ENCODE data around the gene IFITM10.

Gene IFITM10

GRCh38 chr11:1750481-1750839 is at the start of gene IFITM10:
IFITM10 (minus strand) TSS chr11:1750595; CDS start chr11:1750442, 153 bp downstream.
- DNase-seq, result no peak

- no peak for DNase-seq
These were observed 47.2 kb upstream of the IFITM10 start for GRCh38 chr11:1797391-1798125.

DNA sequence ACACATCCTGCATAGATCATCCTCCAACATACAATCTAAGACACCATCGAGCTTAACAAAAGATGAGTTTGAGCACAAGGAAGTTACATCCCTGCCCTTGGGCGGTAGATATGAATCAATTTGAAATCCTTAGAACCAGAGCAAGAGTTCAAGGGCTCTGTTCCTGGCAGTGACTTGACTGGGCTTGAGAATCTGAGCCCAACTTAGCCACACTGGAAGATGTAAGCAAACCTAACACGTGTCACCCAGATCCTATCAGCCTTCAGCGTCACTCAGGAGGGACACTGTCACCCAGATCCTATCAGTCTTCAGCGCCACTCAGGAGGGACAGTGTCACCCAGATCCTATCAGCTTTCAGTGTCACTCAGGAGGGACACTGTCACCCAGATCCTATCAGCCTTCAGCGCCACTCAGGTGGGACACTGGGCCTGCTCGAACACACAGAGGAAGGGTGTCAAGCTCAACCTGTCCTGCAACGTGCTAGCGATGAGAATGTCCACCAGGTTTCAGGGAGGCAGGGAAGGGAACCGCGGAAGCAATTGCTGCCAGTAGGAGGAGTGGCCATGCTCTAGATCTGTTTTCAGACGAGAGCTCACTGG is 46.1 kb upstream of the IFITM10 start:
- no peak for DNase-seq

DNA sequence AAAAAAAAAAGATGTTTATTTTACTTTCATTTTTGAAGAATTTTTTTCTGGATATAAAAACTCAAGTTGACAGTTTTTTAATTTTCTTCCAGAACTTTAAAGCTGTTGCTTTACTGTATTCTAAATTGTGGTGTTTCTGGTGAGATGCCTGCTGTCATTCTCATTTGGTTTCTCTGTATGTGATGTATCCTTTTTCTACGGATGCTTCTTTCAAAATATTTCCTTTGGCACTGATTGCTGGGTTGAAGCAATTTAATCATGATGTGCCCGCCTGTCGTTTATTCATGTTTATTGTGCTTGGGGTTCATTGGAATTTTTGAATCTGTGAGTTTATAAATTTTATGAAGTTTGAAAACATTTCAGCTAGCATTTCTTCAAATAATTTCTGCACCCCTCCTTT is 42.7 kb upstream of the IFITM10 start:
- DNase-seq, result no peak

DNA sequence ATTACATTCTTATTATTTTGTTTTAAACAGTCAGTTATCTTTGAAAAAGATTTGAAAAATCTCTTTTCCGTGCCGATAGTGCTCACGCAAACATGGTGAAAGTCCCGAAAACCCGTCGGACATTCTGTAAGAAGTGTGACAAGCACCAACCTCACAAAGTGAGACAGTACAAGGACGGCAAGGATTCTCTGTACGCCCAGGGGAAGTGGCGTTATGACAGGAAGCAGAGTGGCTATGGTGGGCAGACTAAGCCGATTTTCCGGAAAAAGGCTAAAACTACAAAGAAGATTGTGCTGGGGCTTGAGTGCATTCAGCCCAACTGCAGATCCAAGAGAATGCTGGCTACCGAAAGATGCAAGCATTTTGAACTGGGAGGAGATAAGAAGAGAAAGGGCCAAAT is 42.1 kb upstream of the IFITM10 start:
- DNase-seq, result no peak

- DNase-seq, result no peak
These were observed 41.5 kb upstream of the IFITM10 start for GRCh38 chr11:1791912-1792311.

DNA sequence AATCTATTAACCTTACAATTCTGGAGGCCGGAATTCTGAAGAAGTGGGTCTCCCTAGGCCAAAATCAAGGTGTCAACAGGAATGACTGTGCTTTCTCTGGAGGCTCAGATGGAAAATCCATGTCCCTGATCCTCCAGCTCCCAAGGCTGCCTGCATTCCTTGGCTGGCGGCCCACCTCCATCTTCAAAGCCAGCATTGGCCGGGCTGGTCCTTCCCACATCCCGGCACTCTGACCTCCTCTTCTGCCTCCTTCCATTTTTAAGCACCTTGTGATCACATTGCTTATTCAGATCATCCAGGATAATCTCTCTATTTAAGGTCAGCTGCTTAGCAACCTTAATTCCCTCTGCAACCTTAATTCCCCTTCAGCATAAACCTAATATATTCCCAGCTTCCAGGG is 36.1 kb upstream of the IFITM10 start:
- DNase-seq, result no peak

- no peak for DNase-seq
These were observed 35.5 kb upstream of the IFITM10 start for GRCh38 chr11:1785749-1786413.

GRCh38 chr11:1784761-1785650 is 34.6 kb upstream of the IFITM10 start:
- no peak for DNase-seq

DNA sequence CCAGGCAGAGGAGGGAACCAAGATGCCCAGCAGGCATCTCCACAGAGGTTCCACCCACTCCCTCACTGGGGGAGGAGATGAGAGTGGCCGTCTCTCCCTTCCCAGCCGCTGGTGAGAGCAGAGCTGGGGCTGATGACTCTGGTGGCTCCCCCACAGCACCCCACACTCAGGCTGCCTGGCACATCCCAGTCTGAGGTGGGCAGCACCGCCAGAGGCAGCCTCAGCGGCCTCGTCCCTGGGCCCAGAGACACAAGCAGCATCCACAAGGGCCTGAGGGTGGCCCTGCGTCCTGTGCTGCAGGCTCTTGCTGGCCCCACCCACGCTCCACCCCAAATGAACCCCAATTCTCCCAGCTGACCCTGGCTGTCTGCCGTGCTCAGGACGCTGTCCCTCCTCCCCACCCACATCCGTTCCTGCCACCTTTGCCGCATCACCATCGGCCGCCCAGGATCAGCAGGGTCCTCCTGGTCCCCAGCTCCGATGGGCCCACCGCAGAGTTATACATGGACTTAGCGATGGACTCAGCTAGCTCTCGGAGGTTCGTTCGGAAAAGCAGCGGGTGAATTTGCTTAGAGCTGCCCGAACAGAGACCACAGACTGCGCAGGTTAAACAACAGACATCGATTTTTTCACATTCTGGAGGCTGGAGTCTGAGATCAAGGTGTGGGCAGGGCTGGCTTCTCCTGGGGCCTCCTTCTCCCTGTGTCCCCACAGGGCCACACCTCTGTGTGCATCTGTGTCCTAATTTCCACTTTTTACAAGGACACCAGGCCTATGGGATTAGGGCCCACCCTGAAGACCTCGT is 33.5 kb upstream of the IFITM10 start:
- no peak for DNase-seq

DNA sequence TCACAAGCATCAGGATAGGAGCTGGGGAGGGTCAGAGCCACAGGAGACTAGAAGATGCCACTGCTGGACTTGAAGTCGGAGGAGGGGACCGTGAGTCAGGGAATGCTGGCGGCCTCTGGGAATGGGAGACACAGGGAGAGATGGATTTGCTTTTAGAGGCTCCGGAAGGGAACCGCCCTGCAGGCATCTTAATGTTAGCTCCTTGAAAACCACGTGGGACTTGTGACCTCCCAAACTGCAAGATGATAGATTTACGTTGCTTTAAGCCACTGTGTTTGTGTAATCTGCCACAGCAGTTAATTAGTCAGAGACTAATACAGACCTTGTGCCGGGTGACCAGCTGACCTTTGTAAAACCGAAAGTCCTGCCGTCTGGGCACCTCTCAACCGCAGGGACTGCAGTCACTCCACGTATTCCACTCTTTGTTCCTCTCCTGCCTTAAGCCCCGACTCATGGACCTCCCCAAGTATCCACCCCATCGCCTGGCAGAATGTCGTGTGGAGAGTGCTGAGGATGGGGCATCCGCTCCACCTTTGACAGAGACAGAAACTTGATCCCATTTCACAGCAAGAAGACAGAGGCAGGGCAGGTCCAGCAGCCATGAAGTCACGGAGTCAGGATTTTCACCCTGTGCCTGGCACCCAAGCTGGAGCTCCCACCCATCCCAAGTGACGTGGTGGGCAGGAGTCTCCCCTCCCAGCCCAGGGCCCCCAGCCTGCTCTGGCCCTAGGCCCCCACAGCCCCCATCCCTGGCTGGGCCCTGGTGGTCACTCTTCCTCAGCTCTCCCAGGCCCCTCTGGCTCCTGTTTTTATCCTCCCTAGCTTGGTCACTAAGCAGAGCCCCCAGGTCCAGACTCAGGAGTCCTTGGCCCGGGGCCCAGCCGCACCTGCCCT is 32.7 kb upstream of the IFITM10 start:
- no peak for DNase-seq

GRCh38 chr11:1782031-1782590 is 31.7 kb upstream of the IFITM10 start:
- no peak for DNase-seq

GRCh38 chr11:1781593-1781975 is 31.2 kb upstream of the IFITM10 start:
- DNase-seq, result no peak

DNA sequence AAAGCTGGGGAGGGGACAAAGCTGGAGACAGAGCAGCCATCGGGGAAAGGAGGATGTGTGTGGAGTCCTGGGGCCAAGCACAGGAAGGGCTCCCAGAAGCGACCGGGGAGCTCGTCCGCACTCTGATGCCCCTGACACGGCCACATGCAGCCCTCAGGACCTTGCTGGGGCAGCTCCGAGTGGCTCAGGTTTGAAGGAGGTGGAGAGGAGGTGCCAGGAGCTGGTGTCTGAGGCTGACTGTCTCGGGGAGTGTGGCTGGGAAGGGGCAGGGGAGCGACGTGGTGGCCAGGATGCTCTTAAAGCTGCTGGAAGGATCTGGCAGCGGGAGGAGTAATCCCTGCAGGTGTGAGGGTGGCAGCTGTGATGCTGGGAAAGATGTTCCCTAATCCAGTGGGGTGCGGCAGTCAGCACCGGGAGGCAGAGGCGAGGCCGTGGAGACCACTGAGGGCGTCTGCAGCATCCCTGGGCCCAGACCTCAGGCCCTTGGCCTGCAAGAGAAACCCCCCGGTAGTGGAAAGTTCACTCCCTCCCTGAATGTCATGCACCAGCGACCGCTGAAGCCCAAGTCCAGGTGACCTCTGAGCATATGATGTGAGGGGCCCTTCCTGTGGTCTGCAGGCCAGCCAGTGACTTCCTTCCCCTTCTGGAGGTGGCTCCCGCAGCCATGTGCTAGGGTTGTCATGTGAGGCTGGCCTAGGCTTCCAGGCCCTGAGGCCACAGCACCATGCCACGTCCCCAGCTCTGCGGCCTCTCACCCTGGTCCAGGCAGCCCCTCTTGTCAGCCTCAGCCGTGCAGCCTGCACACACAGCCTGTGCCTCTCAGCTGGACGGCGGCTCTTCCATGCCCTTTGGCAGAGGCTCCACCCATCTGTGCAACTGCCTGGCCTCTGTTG is 30.6 kb upstream of the IFITM10 start:
- DNase-seq, result no peak

DNA sequence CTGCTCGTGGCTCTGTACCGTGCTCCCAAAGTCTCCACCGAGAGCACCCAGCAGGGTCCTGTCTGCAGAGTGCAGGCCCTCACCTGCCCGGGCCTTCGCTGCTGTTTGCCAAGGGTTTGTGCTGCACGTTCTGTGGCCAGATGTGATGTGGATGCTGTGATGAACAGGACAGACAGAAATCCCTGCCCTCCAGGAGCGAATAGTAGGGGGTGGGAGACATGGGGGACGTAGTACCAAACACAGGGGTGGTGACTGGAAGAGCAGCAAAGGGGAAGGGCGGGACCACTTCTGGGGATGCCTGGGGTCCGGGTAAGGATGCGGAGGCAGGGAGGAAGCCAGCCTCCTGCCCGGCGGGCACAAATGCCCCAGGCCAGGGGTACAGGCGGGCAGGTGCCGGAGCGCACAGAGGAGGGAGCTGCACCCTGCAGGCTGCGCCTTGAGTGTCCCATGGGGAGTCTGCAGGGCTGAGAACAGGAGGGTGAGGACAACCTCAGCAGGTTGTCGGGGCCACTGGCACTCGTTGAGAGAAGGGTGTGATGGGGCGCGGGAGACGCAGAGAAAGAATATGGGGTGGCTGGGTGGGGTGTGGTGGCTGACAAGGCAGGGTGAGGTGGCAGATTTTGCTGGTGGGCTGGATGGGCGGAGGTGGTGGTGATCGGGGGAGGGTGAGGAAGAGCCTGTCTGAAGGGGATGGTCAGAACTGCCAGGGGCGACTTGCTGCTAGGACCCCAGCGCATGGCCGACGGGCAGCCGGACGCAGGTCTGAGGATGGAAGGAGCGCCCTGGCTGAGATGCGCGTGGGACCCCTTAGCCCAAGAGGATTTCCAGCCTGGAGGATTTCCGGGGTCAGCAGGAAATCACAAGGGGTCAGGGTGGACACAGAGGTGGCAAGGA is 29.7 kb upstream of the IFITM10 start:
- no peak for DNase-seq

DNA sequence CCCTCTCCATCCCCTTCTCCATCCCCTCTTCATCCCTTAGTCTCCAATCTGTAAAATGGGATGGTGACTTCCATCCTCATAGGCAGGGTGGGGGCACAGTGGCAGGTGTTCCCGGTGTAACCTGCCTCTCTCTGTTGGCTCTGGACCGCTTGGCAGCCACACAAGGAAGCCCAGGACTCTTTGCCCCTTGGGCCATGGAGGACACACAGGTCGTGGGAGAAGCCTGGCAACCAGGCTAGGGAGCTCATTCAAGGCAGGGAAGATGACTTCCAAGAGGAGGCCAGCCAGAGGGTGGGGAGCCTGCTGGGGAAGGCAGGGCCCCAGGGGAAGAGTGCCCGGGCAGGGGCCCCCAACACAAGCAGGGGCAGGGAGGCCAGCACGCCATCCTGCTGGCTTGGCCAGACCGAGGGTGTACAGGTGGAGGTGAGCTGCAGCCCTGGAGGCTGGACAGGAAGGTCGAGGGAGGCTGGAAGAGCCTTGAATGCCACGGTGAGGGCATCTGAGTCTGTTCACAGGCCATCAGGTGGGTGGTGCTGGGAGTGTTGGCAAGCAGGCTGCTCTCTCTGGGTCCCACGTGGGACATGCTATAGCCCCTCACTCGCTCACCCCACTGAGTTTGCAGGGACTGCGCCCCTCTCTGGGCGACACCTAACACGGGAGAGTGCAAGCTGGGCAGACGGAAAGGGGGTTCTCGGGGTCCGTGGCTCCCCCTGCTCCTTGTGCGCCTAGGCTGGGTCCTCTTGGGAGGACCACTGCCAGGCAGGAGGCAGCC is 28.8 kb upstream of the IFITM10 start:
- no peak for DNase-seq

DNA sequence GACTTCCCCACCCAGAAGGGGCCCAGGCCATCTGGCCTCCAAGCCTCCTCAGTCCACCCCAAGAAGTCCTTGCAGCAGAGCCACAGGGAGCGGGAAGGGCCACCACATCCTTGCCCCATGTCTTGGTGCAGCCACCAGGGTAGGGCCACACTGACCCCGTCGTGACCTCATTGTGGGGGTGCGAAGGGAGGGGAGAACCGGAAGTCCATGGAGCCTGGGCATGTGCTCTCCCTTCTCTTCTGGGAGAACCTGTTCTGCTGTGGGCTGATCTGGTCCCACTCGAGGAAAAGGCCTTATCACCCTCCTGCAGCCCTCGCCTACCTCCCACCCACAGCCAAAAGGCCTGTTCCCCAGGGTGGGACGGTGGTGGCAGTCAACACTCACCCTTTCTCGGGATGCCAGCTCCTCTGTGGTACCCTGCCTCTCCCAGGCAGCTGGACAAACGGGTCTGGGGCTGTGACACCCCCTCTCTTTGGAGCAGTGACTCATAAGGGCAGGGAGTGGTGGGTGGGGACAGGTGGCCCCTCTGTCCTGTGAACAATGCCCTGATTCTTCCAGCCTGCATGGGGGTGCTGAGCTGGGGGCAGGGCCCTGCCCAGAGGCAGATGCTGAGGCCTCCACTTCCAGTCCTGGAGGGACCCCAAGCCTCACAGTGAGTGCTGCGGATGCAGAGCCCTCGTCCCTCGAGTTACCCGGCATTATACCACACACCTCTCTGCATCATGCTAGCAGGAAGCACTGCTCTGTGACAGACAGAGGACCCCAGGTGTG is 27.9 kb upstream of the IFITM10 start:
- DNase-seq, result no peak

All from NCI-H2029 (cell line).